ENCODE measurements around the gene MRPS30. TPM values are rescaled to one million over a fixed set of nuclear protein-coding genes. Genes with fewer than 3 reads are reported as not detected.

MRPS30 gene
- total and polyA plus RNA-seq, 2 of the 13 experiments (the other 11 are each of a cell fraction or from before 2014, with no cell fraction given): 36.4 to 67.6 TPM

DNA sequence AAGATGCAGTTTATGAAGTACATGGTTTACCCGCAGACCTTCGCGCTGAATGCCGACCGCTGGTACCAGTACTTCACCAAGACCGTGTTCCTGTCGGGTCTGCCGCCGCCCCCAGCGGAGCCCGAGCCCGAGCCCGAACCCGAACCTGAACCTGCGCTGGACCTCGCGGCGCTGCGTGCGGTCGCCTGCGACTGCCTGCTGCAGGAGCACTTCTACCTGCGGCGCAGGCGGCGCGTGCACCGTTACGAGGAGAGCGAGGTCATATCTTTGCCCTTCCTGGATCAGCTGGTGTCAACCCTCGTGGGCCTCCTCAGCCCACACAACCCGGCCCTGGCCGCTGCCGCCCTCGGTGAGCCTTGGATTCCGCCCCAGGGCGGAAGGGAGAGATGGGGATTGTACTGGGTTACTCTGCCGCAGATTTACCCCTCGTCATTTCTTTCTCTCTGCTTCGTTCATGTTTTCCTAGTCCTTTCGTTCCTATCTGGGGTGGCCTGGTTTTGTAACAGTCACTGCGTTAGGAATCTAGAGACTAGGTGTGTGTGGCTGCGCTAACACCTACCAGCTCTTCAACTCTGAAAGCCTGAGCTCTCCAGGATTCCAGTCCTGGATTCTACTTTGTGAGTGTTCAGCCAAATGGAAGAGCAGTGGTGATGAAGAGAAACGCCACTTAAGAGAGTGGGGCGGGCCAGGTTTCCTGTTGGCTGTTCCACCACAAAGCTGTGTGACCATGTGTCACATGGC, 638 bp downstream of the MRPS30 start (continued):
- TF ChIP-seq, protein P1, sequence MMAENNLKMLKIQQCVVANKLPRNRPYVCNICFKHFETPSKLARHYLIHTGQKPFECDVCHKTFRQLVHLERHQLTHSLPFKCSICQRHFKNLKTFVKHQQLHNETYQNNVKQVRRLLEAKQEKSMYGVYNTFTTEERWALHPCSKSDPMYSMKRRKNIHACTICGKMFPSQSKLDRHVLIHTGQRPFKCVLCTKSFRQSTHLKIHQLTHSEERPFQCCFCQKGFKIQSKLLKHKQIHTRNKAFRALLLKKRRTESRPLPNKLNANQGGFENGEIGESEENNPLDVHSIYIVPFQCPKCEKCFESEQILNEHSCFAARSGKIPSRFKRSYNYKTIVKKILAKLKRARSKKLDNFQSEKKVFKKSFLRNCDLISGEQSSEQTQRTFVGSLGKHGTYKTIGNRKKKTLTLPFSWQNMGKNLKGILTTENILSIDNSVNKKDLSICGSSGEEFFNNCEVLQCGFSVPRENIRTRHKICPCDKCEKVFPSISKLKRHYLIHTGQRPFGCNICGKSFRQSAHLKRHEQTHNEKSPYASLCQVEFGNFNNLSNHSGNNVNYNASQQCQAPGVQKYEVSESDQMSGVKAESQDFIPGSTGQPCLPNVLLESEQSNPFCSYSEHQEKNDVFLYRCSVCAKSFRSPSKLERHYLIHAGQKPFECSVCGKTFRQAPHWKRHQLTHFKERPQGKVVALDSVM (CRISPR knock-in tag; IDR thresholded peaks at IDR 0.05): 0 out of 2 replicates have a peak, but pooled peaks have one; percentile 36
- no peak for TF ChIP-seq SOX6 (IDR thresholded peaks at IDR 0.05)
- 0 out of 2 replicates have a peak, but pooled peaks have one; percentile 41 for TF ChIP-seq SOX6 (CRISPR knock-in tag; IDR thresholded peaks at IDR 0.05)
- TF ChIP-seq MYC (CRISPR knock-in tag; IDR thresholded peaks at IDR 0.05; ENCODE audit: borderline replicate concordance): peak; percentile 74; the same call in 1 of the 2 replicates
- TF ChIP-seq, protein P2, sequence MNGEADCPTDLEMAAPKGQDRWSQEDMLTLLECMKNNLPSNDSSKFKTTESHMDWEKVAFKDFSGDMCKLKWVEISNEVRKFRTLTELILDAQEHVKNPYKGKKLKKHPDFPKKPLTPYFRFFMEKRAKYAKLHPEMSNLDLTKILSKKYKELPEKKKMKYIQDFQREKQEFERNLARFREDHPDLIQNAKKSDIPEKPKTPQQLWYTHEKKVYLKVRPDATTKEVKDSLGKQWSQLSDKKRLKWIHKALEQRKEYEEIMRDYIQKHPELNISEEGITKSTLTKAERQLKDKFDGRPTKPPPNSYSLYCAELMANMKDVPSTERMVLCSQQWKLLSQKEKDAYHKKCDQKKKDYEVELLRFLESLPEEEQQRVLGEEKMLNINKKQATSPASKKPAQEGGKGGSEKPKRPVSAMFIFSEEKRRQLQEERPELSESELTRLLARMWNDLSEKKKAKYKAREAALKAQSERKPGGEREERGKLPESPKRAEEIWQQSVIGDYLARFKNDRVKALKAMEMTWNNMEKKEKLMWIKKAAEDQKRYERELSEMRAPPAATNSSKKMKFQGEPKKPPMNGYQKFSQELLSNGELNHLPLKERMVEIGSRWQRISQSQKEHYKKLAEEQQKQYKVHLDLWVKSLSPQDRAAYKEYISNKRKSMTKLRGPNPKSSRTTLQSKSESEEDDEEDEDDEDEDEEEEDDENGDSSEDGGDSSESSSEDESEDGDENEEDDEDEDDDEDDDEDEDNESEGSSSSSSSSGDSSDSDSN (CRISPR knock-in tag; IDR thresholded peaks at IDR 0.05): peak; percentile 91; the same call in 1 of the 2 replicates
- TF ChIP-seq ZNF230 (CRISPR knock-in tag; IDR thresholded peaks at IDR 0.05): peak; percentile 92
- peak; percentile 90 for TF ChIP-seq ZNF318 (CRISPR knock-in tag; IDR thresholded peaks at IDR 0.05)
- TF ChIP-seq ZNF280D (CRISPR knock-in tag; IDR thresholded peaks at IDR 0.05): no peak
- 0 out of 2 replicates have a peak, but pooled peaks have one; percentile 22 for TF ChIP-seq CENPT (CRISPR knock-in tag; IDR thresholded peaks at IDR 0.05; ENCODE audit: low read depth)
- TF ChIP-seq ZNF530 (CRISPR knock-in tag; IDR thresholded peaks at IDR 0.05; ENCODE audit: low read depth): no peak
- peak; percentile 45; the same call in 1 of the 2 replicates for TF ChIP-seq ZNF709 (CRISPR knock-in tag; IDR thresholded peaks at IDR 0.05)

Measured in HepG2 (cell line).